GM10266 (cell line): ENCODE measurements around the gene CALCOCO2.
"Not testable (repeated sequence)": the region's sequence is repeated elsewhere in the genome, so short reads cannot be mapped to it uniquely, and the experiment has no call there.

ENCODE experiments used
- DNase-seq: peaks from one replicate; pipeline ENCODE4 v3.0.0; 2012; ENCODE audit errors: extremely low spot score
- CTCF ChIP-seq: IDR thresholded peaks from 2 replicates; pipeline ENCODE4 v1.5.1; 2012; ENCODE audit warnings: mild to moderate bottlenecking, low read depth; ENCODE audit not compliant: control insufficient read depth, insufficient read depth; ENCODE audit errors: missing control alignments

Gene CALCOCO2

GRCh38 chr17:48860456-48860855, 29.6 kb downstream of the CALCOCO2 start:
- no peak for TF ChIP-seq CTCF
- no peak for DNase-seq

- DNase-seq = no peak
- no peak for TF ChIP-seq CTCF
Observed at GRCh38 chr17:48868916-48869500, 38.2 kb downstream of the CALCOCO2 start.

DNA sequence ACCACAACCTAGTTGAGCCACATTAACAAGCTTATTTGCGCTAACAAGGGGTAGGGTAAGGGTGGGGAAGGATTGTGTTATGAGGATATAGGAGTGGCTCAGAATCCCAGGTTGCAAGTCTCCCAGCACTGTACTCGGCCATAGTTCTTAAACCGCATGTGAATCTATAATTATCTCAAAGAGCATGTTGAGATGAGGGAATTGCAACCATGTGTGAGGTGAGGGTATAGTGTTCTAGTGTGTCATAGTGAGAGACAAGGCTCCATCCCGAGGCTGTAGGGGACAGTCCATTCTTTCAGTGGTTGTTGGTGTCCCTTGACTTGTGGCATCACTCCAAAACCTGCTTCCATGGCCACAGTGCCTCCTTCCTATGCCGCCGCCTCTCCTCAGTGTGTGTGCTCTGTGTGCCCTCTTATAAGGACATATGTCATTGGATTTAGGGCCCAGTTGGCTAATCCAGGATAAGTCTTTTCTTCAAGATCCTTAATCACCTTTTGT, 39.0 kb downstream of the CALCOCO2 start:
- no peak for TF ChIP-seq CTCF
- DNase-seq = no peak

- no peak for DNase-seq
- no peak for TF ChIP-seq CTCF
Observed at GRCh38 chr17:48871035-48871550, 40.3 kb downstream of the CALCOCO2 start.

DNA sequence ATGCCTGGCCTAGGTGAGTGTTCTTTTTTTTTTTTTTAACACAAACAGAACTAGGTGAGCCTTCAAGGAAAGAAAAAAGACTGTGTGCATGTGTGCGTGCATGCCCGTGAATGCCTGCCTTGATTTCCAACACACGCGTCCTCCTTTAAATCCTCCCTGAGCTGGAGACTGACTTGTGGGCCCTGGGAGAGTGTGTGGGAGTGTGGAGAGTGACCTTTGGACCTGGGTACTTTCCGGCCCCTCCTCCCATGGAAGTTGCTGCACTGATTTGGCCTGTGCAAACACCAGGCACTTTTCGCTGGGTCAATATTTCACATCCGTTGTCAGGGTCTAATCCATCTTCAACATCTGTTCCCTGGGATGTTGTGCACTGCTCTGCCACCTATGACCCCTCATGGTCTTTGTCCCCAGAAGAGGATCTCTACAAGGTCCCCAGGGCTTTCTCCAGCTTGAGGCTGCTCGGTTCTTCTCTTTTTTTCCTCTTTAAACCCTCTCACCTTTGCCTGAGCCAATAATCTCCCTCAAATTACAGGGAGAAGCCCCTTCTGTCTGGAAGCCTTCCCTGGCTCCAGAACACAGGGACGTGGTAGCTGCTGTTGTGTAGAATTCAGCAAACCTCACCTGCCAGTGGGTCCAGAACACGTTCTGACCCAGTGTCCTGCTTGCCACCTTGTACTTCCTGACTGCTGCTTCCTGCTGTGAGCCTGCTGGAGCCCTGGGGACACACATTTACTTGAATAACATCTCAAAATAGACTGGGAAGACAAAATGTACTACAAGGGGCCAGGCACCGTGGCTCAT, 40.9 kb downstream of the CALCOCO2 start:
- TF ChIP-seq CTCF = no peak
- no peak for DNase-seq

DNA sequence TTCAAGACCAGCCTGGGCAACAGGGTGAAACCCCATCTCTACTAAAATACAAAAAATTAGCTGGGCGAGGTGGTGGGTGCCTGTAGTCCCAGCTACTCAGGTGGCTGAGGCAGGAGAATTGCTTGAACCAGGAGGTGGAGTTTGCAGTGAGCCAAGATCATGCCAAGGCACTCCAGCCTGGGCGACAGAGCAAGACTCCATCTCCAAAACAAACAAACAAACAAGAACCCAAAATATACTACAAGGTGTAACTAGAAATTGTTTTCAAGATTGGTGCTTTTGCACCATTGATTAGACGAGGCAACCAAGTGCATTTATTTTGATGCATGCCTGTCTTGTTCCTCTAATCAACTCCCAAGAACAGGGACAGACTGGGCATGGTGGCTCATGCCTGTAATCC, 41.6 kb downstream of the CALCOCO2 start:
- not testable (repeated sequence) for DNase-seq

DNA sequence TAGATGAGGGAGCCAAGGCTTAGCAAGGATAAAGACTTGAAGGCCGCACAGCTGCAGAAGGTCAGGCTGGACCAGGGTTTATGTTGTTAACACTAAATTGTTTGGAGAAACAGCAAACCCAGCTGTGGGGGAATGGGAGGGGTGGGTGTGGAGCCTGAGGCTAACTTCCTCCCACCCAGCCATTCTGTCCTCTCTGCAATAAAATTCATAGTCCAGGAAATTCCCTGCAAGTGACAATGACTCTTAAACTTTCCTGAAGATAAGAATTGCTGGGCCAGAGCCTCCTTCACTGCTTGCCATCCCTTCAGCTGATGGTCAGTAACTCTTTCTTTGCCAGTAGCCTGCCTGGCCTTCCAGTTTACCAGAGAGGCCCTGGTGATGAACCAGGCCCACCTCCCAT, 42.4 kb downstream of the CALCOCO2 start:
- no peak for DNase-seq
- TF ChIP-seq CTCF = no peak
